Stomach (tissue), 9 donors: ENCODE measurements around the gene YARS1. TPM values are rescaled to one million over a fixed set of nuclear protein-coding genes. Genes with fewer than 3 reads are reported as not detected.
A peak's percentile ranks its signal among the peaks of the same experiment; 100 is the strongest.

Experiments used
- DNase-seq, 2 donors: peaks; one replicate each; pipeline versions ENCODE4 v3.0.0 to v3.0.0-alpha.2; 2013 to 2019
- H3K27ac ChIP-seq, 5 donors: fragments of 200-600 bp in 4 of 5; sonication (generic) in 4 of 5; one replicate each; pipeline ENCODE4 v1.5.1; 2013 to 2019; ENCODE audit warnings: mild to moderate bottlenecking in 1 of 5, moderate library complexity in 1 of 5
- H3K27me3 ChIP-seq, 3 donors: fragments of 200-600 bp; sonication (generic); one replicate each; pipeline ENCODE4 v1.5.1; 2017 to 2019; ENCODE audit warnings: mixed run types in 1 of 3
- H3K36me3 ChIP-seq, 4 donors: fragments of 200-600 bp; sonication (generic); 1 replicate in 3 of 4; 2 replicates in 1 of 4; pipeline ENCODE4 v1.5.1; 2016 to 2019
- H3K4me1 ChIP-seq, 4 donors: fragments of 200-600 bp; sonication (generic); one replicate each; pipeline ENCODE4 v1.5.1; 2016 to 2019
- H3K4me3 ChIP-seq, 4 donors: fragments of 200-600 bp; sonication (generic) in 3 of 4; one replicate each; pipeline ENCODE4 v1.5.1; 2016 to 2019; ENCODE audit warnings: mild to moderate bottlenecking in 1 of 4
- H3K9me3 ChIP-seq, 4 donors: fragments of 200-600 bp; sonication (generic); one replicate each; pipeline ENCODE4 v1.5.1; 2016 to 2019
- CTCF ChIP-seq, 7 experiments: fragments of 450-650 bp in 4 of 7; fragments of 200-600 bp in 3 of 7; sonication (generic) in 3 of 7; IDR thresholded peaks; one replicate each; pipeline ENCODE4 v1.5.1; 2016 to 2019; ENCODE audit warnings: antibody characterized with exemption in 7 of 7, control low read depth in 2 of 7, mild to moderate bottlenecking in 1 of 7
- EP300 ChIP-seq: sonication (generic); formaldehyde crosslinking; IDR thresholded peaks from one replicate; pipeline ENCODE4 v1.6.1; 2017; ENCODE audit warnings: antibody characterized with exemption
- POLR2A ChIP-seq, 4 donors: fragments of 450-650 bp; IDR thresholded peaks; one replicate each; pipeline ENCODE4 v1.6.1; 2016; ENCODE audit warnings: antibody characterized with exemption in 4 of 4, control low read depth in 2 of 4, mild to moderate bottlenecking in 1 of 4, moderate library complexity in 1 of 4
- POLR2AphosphoS5 ChIP-seq, 3 donors: sonication (generic); formaldehyde crosslinking; IDR thresholded peaks; one replicate each; pipeline ENCODE4 v1.6.1; 2016; ENCODE audit warnings: antibody characterized with exemption in 3 of 3
- WGBS, 5 donors: extraction: QIAGEN DNeasy Blood & Tissue Kit in 3 of 5; methylation state at CpG; one replicate each; pipeline versions ENCODE4 v1.1.5 to v1.1.7; 2013 to 2018; 5-methylcytosine and 5-hydroxymethylcytosine counted together
- intact Hi-C: fragments of 100-400 bp; cut with DNase I; formaldehyde crosslinking; loops from one replicate; pipeline ENCODE4 v1.15.1; 2023; ENCODE audit warnings: low total_unique reads
- polyA plus RNA-seq, 3 donors: library from polyadenylated mRNA; stranded (reverse); fragments of 200-250 nt; gene quantifications; one replicate each; pipeline ENCODE4 v1.2.3, GENCODE V29; 2013
- total RNA-seq, 5 donors: library from RNA; depleted of rRNA; stranded (reverse); fragments of >200 nt; gene quantifications; one replicate each; pipeline versions ENCODE4 v1.1.0 to v1.2.3, GENCODE V29; 2014 to 2016
- donor health status: healthy with polysubstance abuse.
- donor health status: Bipolar disorder and iron deficiency.
- donor health status: healthy.

YARS1 gene
- total and polyA plus RNA-seq, 8 donors = 26.9 to 99.1 (median 55.4) TPM

DNA sequence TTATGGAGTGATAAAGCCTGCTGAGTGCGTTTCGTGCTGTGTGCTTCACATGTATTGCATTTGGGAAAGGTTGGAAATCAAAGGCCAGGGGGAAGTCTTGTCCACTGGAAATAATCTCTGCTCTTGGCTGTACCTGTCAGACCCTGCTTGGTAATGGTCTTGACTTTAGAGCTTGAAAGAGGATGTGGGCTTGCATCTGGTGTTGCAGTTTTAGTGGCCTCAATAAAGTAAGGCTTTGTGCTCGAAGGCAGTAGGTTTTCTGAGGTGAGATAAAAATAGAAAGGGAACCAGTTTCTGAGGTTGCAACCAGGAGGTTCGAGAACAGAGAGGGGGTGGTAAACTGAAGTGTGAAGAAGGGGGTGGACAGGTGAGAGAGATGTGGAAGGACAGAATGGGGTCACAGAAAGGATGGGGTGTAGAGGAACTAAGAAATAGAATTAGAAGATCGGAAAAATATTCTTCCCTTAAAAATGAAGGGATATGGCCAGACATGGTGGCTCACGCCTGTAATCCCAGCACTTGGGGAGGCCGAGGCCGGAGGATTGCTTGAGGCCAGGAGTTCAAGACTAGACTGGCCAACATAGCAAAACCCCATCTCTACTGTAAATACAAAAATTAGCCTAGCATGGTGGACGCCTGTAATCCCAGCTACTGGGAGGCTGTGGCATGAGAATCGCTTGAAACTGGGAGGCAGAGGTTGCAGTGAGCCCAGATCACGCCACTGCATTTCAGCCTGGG, 1.8 kb upstream of the YARS1 start:
- peak in 1 of 2 donors; percentile 33 for DNase-seq
- TF ChIP-seq POLR2A (IDR thresholded peaks at IDR 0.05) (no peak), POLR2AphosphoS5 (IDR thresholded peaks at IDR 0.05) (no peak), EP300 (no peak), CTCF (IDR thresholded peaks at IDR 0.05) (no peak)
- no peaks in the 10 kb centered on the region for H3K9me3 ChIP-seq
- intact Hi-C loops = no loop called here
- 64 to 73% (median 66%) methylated on average over 11 of the region's 11 CpGs for WGBS, 5 donors
- no peaks in the 10 kb centered on the region for H3K27me3 ChIP-seq
- H3K4me1 ChIP-seq = peaks cover 29 to 58% (median 43%) of the 10 kb centered on the region in 4 donors
- peak overlapping the region; percentile 65 to 90 (median 82) for H3K4me3 ChIP-seq
- H3K27ac ChIP-seq = peak overlapping the region in 4 of 5 donors; percentile 91 to 98 (median 97)
- H3K36me3 ChIP-seq = no peaks in the 10 kb centered on the region

- DNase-seq = peak; percentile 72 to 85
- Histone ChIP-seq H3K27ac (peak overlapping the region; percentile 91 to 98 (median 97)), H3K4me1 (peaks cover 29 to 66% (median 51%) of the 10 kb centered on the region in 4 donors), H3K9me3 (no peaks in the 10 kb centered on the region), H3K4me3 (peak overlapping the region; percentile 65 to 90 (median 82)), H3K36me3 (no peaks in the 10 kb centered on the region), H3K27me3 (no peaks in the 10 kb centered on the region)
- no peak for TF ChIP-seq CTCF (IDR thresholded peaks at IDR 0.05)
- no peak for TF ChIP-seq POLR2A (IDR thresholded peaks at IDR 0.05)
- TF ChIP-seq POLR2AphosphoS5 (IDR thresholded peaks at IDR 0.05) = peak in 2 of 3 donors; percentile 51 to 58
- WGBS, 5 donors = 1 to 2% (median 1%) methylated on average over 33 to 51 of the region's 51 CpGs
- intact Hi-C loops = no loop called here
Observed at GRCh38 chr1:32817815-32818786, 943 bp upstream of the YARS1 start.

DNA sequence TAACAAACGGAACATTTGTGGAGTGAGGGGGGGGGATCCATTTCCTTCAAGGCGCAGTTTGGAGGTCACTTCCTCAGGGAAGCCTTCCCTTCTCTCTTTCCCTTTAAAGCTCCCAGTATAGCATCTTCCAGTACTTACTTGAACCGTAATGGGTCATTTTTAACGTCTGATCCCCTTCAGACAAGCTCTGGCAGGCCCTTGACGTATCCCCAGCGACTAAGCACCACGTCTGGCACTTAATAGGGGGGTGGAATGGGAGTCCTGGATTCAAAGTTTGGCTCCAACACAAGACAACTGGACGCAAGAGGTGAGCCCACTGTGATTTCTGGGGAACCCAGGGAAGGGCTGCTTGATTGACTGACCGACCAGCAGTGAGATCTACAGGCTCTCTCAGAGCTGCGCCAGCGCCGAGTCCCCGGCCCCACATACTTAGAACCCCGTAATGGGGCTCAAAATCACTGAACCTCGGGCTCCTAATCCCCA, 441 bp downstream of the YARS1 start:
- Histone ChIP-seq H3K9me3 (no peaks in the 10 kb centered on the region), H3K4me3 (peak overlapping the region; percentile 65 to 90 (median 82)), H3K27me3 (no peaks in the 10 kb centered on the region), H3K4me1 (peaks cover 36 to 78% (median 62%) of the 10 kb centered on the region in 4 donors), H3K36me3 (no peaks in the 10 kb centered on the region), H3K27ac (peak overlapping the region; percentile 91 to 98 (median 97))
- TF ChIP-seq CTCF (IDR thresholded peaks at IDR 0.05) = no peak
- TF ChIP-seq POLR2A (IDR thresholded peaks at IDR 0.05) = no peak
- no peak for TF ChIP-seq EP300
- no peak for TF ChIP-seq POLR2AphosphoS5 (IDR thresholded peaks at IDR 0.05)
- DNase-seq = peak in 1 of 2 donors; percentile 52
- intact Hi-C loops = no loop called here
- 0 to 1% (median 0%) methylated on average over 11 to 15 of the region's 15 CpGs for WGBS, 5 donors
